Thoracic aorta (tissue), 2 donors: Measurements from ENCODE around the gene STK32B. TPM values are rescaled to one million over a fixed set of nuclear protein-coding genes. Genes with fewer than 3 reads are reported as not detected.

Experiments
- ATAC-seq: fragments of 150-250 bp; one replicate; pipeline ENCODE4 v1.8.0; 2017; ENCODE audit warnings: low read depth; ENCODE audit not compliant: insufficient number of reproducible peaks, low FRiP score
- DNase-seq: peaks from one replicate; pipeline ENCODE4 v3.0.0-alpha.2; 2020; ENCODE audit warnings: low spot score
- H3K27ac ChIP-seq, 2 donors: fragments of 200-600 bp; sonication (generic); 1 replicate in 1 of 2; 2 replicates in 1 of 2; pipeline ENCODE4 v1.5.1; 2016; ENCODE audit warnings: mild to moderate bottlenecking in 2 of 2, moderate library complexity in 2 of 2
- H3K27me3 ChIP-seq: fragments of 200-600 bp; sonication (generic); replicated peaks from 2 replicates; pipeline ENCODE4 v1.6.0; 2016; ENCODE audit warnings: mild to moderate bottlenecking; ENCODE audit not compliant: insufficient read depth
- H3K36me3 ChIP-seq: fragments of 200-600 bp; sonication (generic); one replicate; pipeline ENCODE4 v1.5.1; 2016
- H3K4me1 ChIP-seq, 2 donors: fragments of 200-600 bp; sonication (generic); 1 replicate in 1 of 2; 2 replicates in 1 of 2; pipeline versions ENCODE4 v1.5.1 to v1.6.0; 2016; ENCODE audit warnings: low read depth in 2 of 2, mild to moderate bottlenecking in 1 of 2; ENCODE audit not compliant: control insufficient read depth in 1 of 2
- H3K4me3 ChIP-seq: fragments of 200-600 bp; sonication (generic); 2 replicates; pipeline ENCODE4 v1.5.1; 2016; ENCODE audit warnings: mild to moderate bottlenecking
- H3K9me3 ChIP-seq: fragments of 200-600 bp; sonication (generic); 2 replicates; pipeline ENCODE4 v1.5.1; 2016
- total RNA-seq, 2 donors: library from RNA; depleted of rRNA; stranded (reverse); fragments of >200 nt; gene quantifications; one replicate each; pipeline versions ENCODE4 v1.1.0 to v1.2.3, GENCODE V29; 2016
- TF ChIP-seq, protein P1 (sequence below): fragments of 200-600 bp; sonication (generic); IDR thresholded peaks from one replicate; pipeline ENCODE4 v1.5.1; 2019; ENCODE audit warnings: antibody characterized with exemption

STK32B gene
- total RNA-seq, 2 donors from 2014 or later, result 4.5 to 7.0 TPM

GRCh38 chr4:5009796-5010195 lies 41.5 kb upstream of the STK32B start:
- Histone ChIP-seq H3K4me3 (no peak overlapping the region), H3K36me3 (no peaks in the 10 kb centered on the region), H3K27me3 (no peaks in the 10 kb centered on the region), H3K4me1 (no peaks in the 10 kb centered on the region), H3K9me3 (no peaks in the 10 kb centered on the region), H3K27ac (no peak overlapping the region)
- ATAC-seq (no peak), DNase-seq (no peak)
- TF ChIP-seq, protein P1, sequence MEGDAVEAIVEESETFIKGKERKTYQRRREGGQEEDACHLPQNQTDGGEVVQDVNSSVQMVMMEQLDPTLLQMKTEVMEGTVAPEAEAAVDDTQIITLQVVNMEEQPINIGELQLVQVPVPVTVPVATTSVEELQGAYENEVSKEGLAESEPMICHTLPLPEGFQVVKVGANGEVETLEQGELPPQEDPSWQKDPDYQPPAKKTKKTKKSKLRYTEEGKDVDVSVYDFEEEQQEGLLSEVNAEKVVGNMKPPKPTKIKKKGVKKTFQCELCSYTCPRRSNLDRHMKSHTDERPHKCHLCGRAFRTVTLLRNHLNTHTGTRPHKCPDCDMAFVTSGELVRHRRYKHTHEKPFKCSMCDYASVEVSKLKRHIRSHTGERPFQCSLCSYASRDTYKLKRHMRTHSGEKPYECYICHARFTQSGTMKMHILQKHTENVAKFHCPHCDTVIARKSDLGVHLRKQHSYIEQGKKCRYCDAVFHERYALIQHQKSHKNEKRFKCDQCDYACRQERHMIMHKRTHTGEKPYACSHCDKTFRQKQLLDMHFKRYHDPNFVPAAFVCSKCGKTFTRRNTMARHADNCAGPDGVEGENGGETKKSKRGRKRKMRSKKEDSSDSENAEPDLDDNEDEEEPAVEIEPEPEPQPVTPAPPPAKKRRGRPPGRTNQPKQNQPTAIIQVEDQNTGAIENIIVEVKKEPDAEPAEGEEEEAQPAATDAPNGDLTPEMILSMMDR, result no peak

GRCh38 chr4:5010984-5011383 lies 40.3 kb upstream of the STK32B start:
- H3K4me1 ChIP-seq, result no peaks in the 10 kb centered on the region
- ATAC-seq, result no peak
- no peak overlapping the region for H3K4me3 ChIP-seq
- no peaks in the 10 kb centered on the region for H3K9me3 ChIP-seq
- H3K27ac ChIP-seq, result no peak overlapping the region
- H3K36me3 ChIP-seq, result no peaks in the 10 kb centered on the region
- TF ChIP-seq, protein P1, result no peak
- no peaks in the 10 kb centered on the region for H3K27me3 ChIP-seq
- DNase-seq, result no peak

DNA sequence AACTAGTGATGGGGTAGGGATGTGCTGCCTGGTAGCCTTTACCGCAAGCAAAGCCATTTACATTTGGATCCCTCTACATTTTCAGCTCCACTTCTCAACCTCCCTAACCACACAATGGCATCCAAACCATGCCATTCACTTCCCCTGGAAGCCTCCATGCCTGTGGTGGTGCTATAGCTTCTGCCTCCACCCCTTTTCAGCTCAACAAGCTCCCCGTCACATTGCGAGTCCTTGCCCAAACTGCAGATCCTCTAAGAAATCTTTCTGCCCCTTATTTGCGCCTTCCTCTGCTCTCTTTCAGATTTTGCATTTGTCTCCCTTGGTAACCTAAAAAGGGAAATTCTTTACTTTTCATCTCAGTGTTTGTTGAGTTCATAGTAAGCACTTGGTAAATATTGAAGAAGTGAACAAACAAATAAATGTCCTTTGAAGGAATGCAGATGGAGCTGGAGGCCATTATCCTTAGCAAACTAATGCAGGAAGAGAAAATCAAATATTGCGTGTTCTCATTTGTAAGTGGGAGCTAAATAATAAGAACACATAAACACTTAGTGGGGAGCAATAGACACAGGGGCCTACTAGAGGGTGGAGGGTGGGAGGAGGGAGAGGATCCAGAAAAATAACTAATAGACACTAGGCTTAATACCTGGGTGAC lies 38.9 kb upstream of the STK32B start:
- Histone ChIP-seq H3K4me3 (no peak overlapping the region), H3K27me3 (no peaks in the 10 kb centered on the region), H3K9me3 (no peaks in the 10 kb centered on the region), H3K36me3 (no peaks in the 10 kb centered on the region), H3K4me1 (no peaks in the 10 kb centered on the region), H3K27ac (no peak overlapping the region)
- ATAC-seq, result no peak
- TF ChIP-seq, protein P1, result no peak
- no peak for DNase-seq

GRCh38 chr4:5012958-5013357 lies 38.3 kb upstream of the STK32B start:
- no peaks in the 10 kb centered on the region for H3K36me3 ChIP-seq
- DNase-seq (no peak), ATAC-seq (no peak)
- no peaks in the 10 kb centered on the region for H3K9me3 ChIP-seq
- H3K4me1 ChIP-seq, result no peaks in the 10 kb centered on the region
- H3K27me3 ChIP-seq, result no peaks in the 10 kb centered on the region
- no peak overlapping the region for H3K4me3 ChIP-seq
- TF ChIP-seq, protein P1, result no peak
- no peak overlapping the region for H3K27ac ChIP-seq

DNA sequence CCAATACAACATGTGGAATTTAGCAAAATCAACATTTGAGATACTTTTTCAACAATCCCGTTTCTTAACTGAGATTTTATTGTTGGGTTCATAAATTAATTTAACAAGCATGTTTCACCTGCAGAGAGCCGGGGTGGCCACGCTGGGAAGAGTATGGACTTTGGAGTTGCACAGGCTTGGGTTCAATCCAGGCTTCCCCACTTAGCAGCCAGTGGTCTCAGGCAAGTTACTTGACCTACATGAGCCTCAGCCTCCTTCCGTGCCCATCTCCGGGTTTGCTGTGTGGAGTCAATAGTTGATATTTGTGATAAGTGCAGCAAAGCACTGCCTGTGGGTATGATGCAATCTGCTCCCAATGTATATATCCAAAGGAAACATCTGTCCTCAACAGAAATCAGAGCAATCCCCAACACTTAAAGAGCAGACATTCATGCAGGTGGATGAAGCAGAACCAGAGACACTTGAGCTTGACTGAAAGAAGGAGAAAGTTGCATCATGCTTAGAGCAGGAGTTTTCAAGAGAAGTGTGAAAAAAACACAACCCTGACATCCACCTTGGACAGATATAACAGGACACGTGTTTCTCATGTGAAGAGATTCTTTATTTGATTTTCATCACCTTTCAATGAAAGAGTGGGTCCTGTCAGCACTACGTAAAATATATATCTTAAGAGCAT lies 37.1 kb upstream of the STK32B start:
- H3K4me1 ChIP-seq, result no peaks in the 10 kb centered on the region
- H3K4me3 ChIP-seq, result no peak overlapping the region
- DNase-seq (no peak), ATAC-seq (no peak)
- no peak overlapping the region for H3K27ac ChIP-seq
- H3K27me3 ChIP-seq, result no peaks in the 10 kb centered on the region
- TF ChIP-seq, protein P1, result no peak
- no peaks in the 10 kb centered on the region for H3K9me3 ChIP-seq
- no peaks in the 10 kb centered on the region for H3K36me3 ChIP-seq
